Stimulated activated CD4-positive, alpha-beta T cell treated with anti-CD3 and anti-CD28 coated beads, Interleukin-1b, Interleukin-23, amount 100 ng/mL, for 4 hours (primary cell): ENCODE data around the gene LSM2.

Source experiments
- DNase-seq, 2 donors: peaks; one replicate each; pipeline ENCODE4 v3.0.0-alpha.2; 2020; ENCODE audit warnings: low read depth in 2 of 2

LSM2 gene

GRCh38 chr6:31776989-31777666 lies 29.6 kb downstream of the LSM2 start, which contains the start of gene VWA7:
Gene VWA7, minus strand, starts transcription at chr6:31777328. Its CDS starts 549 bp downstream, at chr6:31776779.
- peak; percentile 73 to 77 for DNase-seq

- no peak for DNase-seq
Measured at GRCh38 chr6:31776485-31776988, 30.2 kb downstream of the LSM2 start.

- DNase-seq: no peak
Measured at GRCh38 chr6:31775633-31776484, 30.9 kb downstream of the LSM2 start.

- DNase-seq: no peak
Measured at GRCh38 chr6:31775184-31775583, 31.6 kb downstream of the LSM2 start.

- DNase-seq: peak in 1 of 2 donors; percentile 23
Measured at GRCh38 chr6:31771992-31772358, 34.8 kb downstream of the LSM2 start.

GRCh38 chr6:31770860-31771259 lies 35.9 kb downstream of the LSM2 start:
- DNase-seq: no peak

- DNase-seq: peak; percentile 70 to 72
Measured at GRCh38 chr6:31769684-31770371, 36.9 kb downstream of the LSM2 start.

GRCh38 chr6:31768363-31769257 lies 38.2 kb downstream of the LSM2 start:
- DNase-seq: no peak

- DNase-seq: no peak
Measured at GRCh38 chr6:31767096-31767645, 39.6 kb downstream of the LSM2 start.

GRCh38 chr6:31765910-31766794 lies 40.6 kb downstream of the LSM2 start:
- DNase-seq: no peak

- DNase-seq: no peak
Measured at GRCh38 chr6:31765559-31765909, 41.2 kb downstream of the LSM2 start.

- no peak for DNase-seq
Measured at GRCh38 chr6:31764198-31764597, 42.6 kb downstream of the LSM2 start.

- no peak for DNase-seq
Measured at GRCh38 chr6:31763619-31763940, 43.2 kb downstream of the LSM2 start.

GRCh38 chr6:31762878-31763618 lies 43.7 kb downstream of the LSM2 start:
- no peak for DNase-seq

- DNase-seq: no peak
Measured at GRCh38 chr6:31762356-31762755, 44.4 kb downstream of the LSM2 start, which contains the start of gene SAPCD1. Gene SAPCD1, plus strand, starts transcription at chr6:31762656. Its CDS starts 399 bp downstream, at chr6:31763055.

- no peak for DNase-seq
Measured at GRCh38 chr6:31761343-31761742, 45.4 kb downstream of the LSM2 start.

- DNase-seq: no peak
Measured at GRCh38 chr6:31760790-31761189, 46.0 kb downstream of the LSM2 start.

GRCh38 chr6:31758281-31758680 lies 48.5 kb downstream of the LSM2 start:
- no peak for DNase-seq

GRCh38 chr6:31752739-31753319 lies 53.9 kb downstream of the LSM2 start:
- no peak for DNase-seq
